SK-N-SH (cell line): ENCODE results near the gene VGLL3.

Experiments used
- GATA2 ChIP-seq: sonication (generic); formaldehyde crosslinking; IDR thresholded peaks from 2 replicates; pipeline ENCODE4 v1.5.0; 2020; ENCODE audit warnings: mild to moderate bottlenecking, missing genetic modification reagents
- NRF1 ChIP-seq: IDR thresholded peaks from 2 replicates; pipeline ENCODE4 v1.6.1; 2012; ENCODE audit warnings: low read depth, mild to moderate bottlenecking, low read length
- POLR2AphosphoS5 ChIP-seq: IDR thresholded peaks from 2 replicates; pipeline ENCODE4 v1.6.1; 2012; ENCODE audit warnings: low read depth, low read length
- RXRA ChIP-seq: IDR thresholded peaks from 2 replicates; pipeline ENCODE4 v1.4.0; 2012; ENCODE audit warnings: low read depth, mild to moderate bottlenecking, borderline replicate concordance
- SIN3A ChIP-seq: IDR thresholded peaks from 2 replicates; pipeline ENCODE4 v1.6.1; 2012; ENCODE audit warnings: low read depth, mild to moderate bottlenecking, low read length, moderate library complexity, borderline replicate concordance
- TAF1 ChIP-seq: IDR thresholded peaks from 2 replicates; pipeline ENCODE4 v1.6.1; 2012; ENCODE audit warnings: low read depth, mild to moderate bottlenecking, low read length, moderate library complexity, borderline replicate concordance
- TF ChIP-seq, protein P1 (sequence below): IDR thresholded peaks from 2 replicates; pipeline ENCODE4 v1.4.0; 2012; ENCODE audit warnings: low read depth
- TF ChIP-seq, protein P2 (sequence below): fragments of 200-600 bp; sonication (generic); IDR thresholded peaks from 2 replicates; pipeline ENCODE4 v1.6.1; 2017; ENCODE audit warnings: antibody characterized with exemption, mild to moderate bottlenecking, moderate library complexity
- TF ChIP-seq, protein P3 (sequence below): IDR thresholded peaks from 2 replicates; pipeline ENCODE4; 2012
- TF ChIP-seq, protein P4 (sequence below): IDR thresholded peaks from 2 replicates; pipeline ENCODE4 v1.6.1; 2012; ENCODE audit warnings: mild to moderate bottlenecking, low read depth, low read length, moderate library complexity

DNA sequence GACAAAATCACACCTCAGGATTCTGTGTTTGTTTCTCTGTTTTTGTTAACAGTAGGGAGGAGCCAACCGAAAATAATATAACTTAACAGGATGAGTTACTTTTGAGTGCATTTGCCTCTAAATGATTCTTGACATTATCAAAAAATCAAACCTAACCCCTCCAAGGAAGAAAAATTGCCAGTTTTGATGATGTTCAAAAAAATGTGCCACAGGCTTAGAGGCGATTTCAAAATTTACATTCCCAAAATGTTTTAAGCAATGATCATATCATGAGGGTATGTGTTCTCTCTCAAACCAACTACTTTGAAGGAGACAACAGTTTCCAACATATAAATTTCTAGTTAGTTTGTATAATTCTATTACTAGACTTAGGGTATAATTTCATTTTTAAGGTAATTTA is 6.7 kb downstream of the VGLL3 start:
- TF ChIP-seq, protein P1, sequence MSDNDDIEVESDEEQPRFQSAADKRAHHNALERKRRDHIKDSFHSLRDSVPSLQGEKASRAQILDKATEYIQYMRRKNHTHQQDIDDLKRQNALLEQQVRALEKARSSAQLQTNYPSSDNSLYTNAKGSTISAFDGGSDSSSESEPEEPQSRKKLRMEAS, result no peak
- TF ChIP-seq, protein P2, sequence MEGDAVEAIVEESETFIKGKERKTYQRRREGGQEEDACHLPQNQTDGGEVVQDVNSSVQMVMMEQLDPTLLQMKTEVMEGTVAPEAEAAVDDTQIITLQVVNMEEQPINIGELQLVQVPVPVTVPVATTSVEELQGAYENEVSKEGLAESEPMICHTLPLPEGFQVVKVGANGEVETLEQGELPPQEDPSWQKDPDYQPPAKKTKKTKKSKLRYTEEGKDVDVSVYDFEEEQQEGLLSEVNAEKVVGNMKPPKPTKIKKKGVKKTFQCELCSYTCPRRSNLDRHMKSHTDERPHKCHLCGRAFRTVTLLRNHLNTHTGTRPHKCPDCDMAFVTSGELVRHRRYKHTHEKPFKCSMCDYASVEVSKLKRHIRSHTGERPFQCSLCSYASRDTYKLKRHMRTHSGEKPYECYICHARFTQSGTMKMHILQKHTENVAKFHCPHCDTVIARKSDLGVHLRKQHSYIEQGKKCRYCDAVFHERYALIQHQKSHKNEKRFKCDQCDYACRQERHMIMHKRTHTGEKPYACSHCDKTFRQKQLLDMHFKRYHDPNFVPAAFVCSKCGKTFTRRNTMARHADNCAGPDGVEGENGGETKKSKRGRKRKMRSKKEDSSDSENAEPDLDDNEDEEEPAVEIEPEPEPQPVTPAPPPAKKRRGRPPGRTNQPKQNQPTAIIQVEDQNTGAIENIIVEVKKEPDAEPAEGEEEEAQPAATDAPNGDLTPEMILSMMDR, result no peak
- TF ChIP-seq RXRA (no peak), GATA2 (CRISPR knock-in tag) (no peak), POLR2AphosphoS5 (no peak), TAF1 (no peak), SIN3A (no peak), NRF1 (no peak)
- TF ChIP-seq, protein P3, sequence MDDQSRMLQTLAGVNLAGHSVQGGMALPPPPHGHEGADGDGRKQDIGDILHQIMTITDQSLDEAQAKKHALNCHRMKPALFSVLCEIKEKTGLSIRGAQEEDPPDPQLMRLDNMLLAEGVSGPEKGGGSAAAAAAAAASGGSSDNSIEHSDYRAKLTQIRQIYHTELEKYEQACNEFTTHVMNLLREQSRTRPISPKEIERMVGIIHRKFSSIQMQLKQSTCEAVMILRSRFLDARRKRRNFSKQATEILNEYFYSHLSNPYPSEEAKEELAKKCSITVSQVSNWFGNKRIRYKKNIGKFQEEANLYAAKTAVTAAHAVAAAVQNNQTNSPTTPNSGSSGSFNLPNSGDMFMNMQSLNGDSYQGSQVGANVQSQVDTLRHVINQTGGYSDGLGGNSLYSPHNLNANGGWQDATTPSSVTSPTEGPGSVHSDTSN, result no peak
- TF ChIP-seq, protein P4, sequence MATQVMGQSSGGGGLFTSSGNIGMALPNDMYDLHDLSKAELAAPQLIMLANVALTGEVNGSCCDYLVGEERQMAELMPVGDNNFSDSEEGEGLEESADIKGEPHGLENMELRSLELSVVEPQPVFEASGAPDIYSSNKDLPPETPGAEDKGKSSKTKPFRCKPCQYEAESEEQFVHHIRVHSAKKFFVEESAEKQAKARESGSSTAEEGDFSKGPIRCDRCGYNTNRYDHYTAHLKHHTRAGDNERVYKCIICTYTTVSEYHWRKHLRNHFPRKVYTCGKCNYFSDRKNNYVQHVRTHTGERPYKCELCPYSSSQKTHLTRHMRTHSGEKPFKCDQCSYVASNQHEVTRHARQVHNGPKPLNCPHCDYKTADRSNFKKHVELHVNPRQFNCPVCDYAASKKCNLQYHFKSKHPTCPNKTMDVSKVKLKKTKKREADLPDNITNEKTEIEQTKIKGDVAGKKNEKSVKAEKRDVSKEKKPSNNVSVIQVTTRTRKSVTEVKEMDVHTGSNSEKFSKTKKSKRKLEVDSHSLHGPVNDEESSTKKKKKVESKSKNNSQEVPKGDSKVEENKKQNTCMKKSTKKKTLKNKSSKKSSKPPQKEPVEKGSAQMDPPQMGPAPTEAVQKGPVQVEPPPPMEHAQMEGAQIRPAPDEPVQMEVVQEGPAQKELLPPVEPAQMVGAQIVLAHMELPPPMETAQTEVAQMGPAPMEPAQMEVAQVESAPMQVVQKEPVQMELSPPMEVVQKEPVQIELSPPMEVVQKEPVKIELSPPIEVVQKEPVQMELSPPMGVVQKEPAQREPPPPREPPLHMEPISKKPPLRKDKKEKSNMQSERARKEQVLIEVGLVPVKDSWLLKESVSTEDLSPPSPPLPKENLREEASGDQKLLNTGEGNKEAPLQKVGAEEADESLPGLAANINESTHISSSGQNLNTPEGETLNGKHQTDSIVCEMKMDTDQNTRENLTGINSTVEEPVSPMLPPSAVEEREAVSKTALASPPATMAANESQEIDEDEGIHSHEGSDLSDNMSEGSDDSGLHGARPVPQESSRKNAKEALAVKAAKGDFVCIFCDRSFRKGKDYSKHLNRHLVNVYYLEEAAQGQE, result no peak
